ENCODE data around the gene BNC2.

The BNC2 gene

GRCh38 chr9:16671591-16672137 lies 198.8 kb downstream of the BNC2 start:
- TF ChIP-seq CTCF (IDR thresholded peaks at IDR 0.05; ENCODE audit: low read depth, low read length), result no peak
- peak; percentile 82 to 91 for DNase-seq (ENCODE audit: low read depth in 2 of 2)
- H3K4me3 ChIP-seq (replicated peaks in 1 of 2; ENCODE audit: low read depth in 2 of 2, low read length in 2 of 2), result no peak overlapping the region

- DNase-seq (ENCODE audit: low read depth in 2 of 2), result no peak
- no peak for TF ChIP-seq CTCF (IDR thresholded peaks at IDR 0.05; ENCODE audit: low read depth, low read length)
- no peak overlapping the region for H3K4me3 ChIP-seq (replicated peaks in 1 of 2; ENCODE audit: low read depth in 2 of 2, low read length in 2 of 2)
These were observed 199.7 kb downstream of the BNC2 start for GRCh38 chr9:16670791-16671190.

- no peak overlapping the region for H3K4me3 ChIP-seq (replicated peaks in 1 of 2; ENCODE audit: low read depth in 2 of 2, low read length in 2 of 2)
- no peak for DNase-seq (ENCODE audit: low read depth in 2 of 2)
- no peak for TF ChIP-seq CTCF (IDR thresholded peaks at IDR 0.05; ENCODE audit: low read depth, low read length)
These were observed 201.7 kb downstream of the BNC2 start for GRCh38 chr9:16668734-16669295.

GRCh38 chr9:16664211-16664610 lies 206.3 kb downstream of the BNC2 start:
- no peak overlapping the region for H3K4me3 ChIP-seq (replicated peaks in 1 of 2; ENCODE audit: low read depth in 2 of 2, low read length in 2 of 2)
- TF ChIP-seq CTCF (IDR thresholded peaks at IDR 0.05; ENCODE audit: low read depth, low read length), result no peak
- no peak for DNase-seq (ENCODE audit: low read depth in 2 of 2)

- TF ChIP-seq CTCF (IDR thresholded peaks at IDR 0.05; ENCODE audit: low read depth, low read length), result no peak
- DNase-seq (ENCODE audit: low read depth in 2 of 2), result no peak
- H3K4me3 ChIP-seq (replicated peaks in 1 of 2; ENCODE audit: low read depth in 2 of 2, low read length in 2 of 2), result no peak overlapping the region
These were observed 208.7 kb downstream of the BNC2 start for GRCh38 chr9:16661816-16662215.

- no peak for TF ChIP-seq CTCF (IDR thresholded peaks at IDR 0.05; ENCODE audit: low read depth, low read length)
- no peak overlapping the region for H3K4me3 ChIP-seq (replicated peaks in 1 of 2; ENCODE audit: low read depth in 2 of 2, low read length in 2 of 2)
- DNase-seq (ENCODE audit: low read depth in 2 of 2), result no peak
These were observed 211.4 kb downstream of the BNC2 start for GRCh38 chr9:16659096-16659495.
